IPS-18c (cell line): ENCODE data around the gene ZNF792.
"Not testable (repeated sequence)": the region's sequence is repeated elsewhere in the genome, so short reads cannot be mapped to it uniquely, and the experiment has no call there.

ENCODE experiments used
- H3K4me3 ChIP-seq: 2 replicates; pipeline ENCODE4 v1.7.0; 2013; ENCODE audit warnings: low read depth, mild to moderate bottlenecking, low read length, moderate library complexity; ENCODE audit not compliant: insufficient read depth
- H3K9me3 ChIP-seq: one replicate; pipeline ENCODE4 v1.6.1; 2013; ENCODE audit warnings: mild to moderate bottlenecking, low read length, moderate library complexity; ENCODE audit not compliant: control insufficient read depth, insufficient read depth

Gene ZNF792

GRCh38 chr19:34963573-34964406 is at the start of gene ZNF792:
Gene ZNF792, minus strand, starts transcription at chr19:34964229. Its CDS starts 567 bp downstream, at chr19:34963662.
- Histone ChIP-seq H3K4me3 (peak within 1 kb of the TSS; percentile 77), H3K9me3 (peaks cover 9% of the 10 kb centered on the region)

GRCh38 chr19:35013041-35013819 is 49.2 kb upstream of the ZNF792 start:
- Histone ChIP-seq H3K4me3 (no peak overlapping the region), H3K9me3 (no peaks in the 10 kb centered on the region)

DNA sequence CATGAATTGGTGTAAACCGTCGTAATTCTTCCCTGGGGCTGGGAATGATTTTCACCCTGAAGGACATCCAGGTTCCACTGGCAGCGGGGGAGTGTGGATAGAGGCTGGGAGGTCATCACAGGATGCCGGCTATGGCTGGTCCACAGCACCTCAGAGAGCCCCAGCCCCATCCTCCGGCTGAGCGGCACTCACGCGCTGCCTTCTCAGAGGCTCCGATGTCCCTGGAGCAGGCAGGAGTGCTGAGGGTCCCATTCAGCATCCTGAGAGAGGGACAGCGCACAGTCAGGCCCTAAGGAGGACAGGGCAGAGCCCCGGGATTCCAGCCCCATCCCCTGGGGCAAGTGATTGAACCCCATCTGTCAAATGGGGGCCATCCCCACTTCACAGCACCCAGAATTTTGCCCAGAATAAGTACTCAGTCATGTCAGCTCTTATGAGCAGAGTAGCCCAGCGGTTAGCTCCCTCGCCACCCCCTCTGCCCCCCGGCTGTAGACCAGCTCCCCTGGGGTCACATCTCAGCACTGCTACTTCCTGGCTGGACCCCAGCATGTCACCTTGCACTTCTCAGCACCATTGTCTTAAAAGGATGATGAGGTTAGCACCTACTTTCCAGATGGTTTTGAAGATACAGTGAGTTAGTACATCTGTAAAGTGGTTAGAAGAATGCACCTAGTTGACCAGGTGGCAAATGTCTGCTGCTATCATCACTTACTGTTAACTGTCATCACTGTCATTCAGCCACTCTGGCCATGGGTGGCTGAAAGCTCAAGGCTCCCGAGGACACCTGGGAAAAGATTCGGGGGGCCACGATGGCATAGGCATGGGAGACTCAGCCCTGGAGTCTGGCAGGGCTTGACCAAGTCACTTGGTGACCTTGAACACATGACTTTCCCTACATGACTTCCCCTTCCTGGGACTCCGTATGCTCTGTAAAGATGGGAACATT is 48.0 kb upstream of the ZNF792 start:
- Histone ChIP-seq H3K4me3 (no peak overlapping the region), H3K9me3 (no peaks in the 10 kb centered on the region)

DNA sequence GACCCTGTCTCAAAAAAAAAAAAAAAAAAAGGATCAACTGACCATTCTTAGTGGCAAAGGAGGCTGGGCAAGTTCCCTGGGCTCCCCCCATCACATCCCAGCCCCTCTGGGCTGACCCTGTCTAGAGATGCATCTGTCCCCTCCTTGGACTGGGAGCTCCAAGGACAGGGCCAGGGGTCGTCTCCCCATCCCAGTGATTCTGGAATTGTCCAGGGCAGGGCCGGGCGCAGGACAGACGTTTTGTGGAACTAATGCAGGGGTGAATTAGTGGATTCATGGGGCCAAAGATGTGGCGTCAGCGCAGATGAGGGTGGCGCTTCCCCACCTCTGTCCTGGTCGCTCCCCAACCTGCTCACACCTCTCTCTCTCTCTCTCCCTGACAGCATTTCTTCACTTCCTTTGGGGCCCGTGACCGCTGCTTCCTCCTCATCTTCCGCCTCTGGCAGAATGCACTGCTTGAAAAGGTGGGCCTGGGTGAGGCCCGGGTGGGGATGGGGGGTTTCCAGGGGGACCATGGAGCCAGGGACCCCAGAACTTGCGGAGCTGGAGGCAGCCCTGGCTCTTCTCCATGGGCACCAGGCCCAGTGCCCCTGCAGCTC is 47.2 kb upstream of the ZNF792 start:
- Histone ChIP-seq H3K4me3 (no peak overlapping the region), H3K9me3 (no peaks in the 10 kb centered on the region)

DNA sequence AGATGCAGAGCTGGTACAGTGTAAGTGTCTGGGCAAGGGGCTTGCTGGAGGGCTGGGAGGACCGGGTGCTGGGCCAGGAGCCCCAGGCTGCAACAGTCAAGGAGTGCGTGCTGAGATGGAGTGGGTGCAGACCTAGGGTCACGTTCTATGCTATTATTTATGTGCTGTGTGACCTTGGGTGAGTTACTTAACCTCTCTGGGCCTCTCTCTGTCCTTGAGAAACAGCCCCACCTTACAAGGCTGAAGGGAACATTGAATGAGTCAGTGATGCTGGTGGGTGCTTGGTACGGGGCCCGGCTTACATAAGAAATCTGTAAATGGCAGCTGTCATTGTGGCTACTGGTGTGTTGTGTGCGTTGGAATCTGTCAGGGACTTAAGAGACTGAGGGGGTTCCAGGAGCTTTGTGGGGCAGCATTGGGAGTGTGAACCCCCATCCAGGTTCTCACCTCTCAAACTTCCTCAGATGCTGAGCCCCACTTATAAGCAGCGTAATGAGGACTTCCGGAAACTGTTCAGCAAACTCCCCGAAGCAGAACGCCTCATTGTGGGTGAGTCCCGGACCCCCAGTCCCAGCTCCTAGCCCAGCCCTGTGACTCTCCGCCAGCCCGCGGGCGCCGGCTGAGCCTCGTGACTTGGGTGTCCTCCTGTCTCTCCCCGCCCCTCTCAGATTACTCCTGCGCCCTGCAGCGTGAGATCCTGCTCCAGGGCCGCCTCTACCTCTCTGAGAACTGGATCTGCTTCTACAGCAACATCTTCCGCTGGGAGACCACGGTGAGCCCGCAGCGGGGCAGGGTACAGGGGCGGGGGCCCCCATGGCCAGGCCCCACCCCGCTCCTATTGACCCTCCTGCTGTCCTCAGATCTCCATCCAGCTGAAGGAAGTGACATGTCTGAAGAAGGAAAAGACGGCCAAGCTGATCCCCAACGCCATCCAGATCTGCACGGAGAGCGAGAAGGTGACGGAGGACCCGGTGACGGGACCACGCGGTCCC is 45.7 kb upstream of the ZNF792 start:
- H3K4me3 ChIP-seq: no peak overlapping the region

DNA sequence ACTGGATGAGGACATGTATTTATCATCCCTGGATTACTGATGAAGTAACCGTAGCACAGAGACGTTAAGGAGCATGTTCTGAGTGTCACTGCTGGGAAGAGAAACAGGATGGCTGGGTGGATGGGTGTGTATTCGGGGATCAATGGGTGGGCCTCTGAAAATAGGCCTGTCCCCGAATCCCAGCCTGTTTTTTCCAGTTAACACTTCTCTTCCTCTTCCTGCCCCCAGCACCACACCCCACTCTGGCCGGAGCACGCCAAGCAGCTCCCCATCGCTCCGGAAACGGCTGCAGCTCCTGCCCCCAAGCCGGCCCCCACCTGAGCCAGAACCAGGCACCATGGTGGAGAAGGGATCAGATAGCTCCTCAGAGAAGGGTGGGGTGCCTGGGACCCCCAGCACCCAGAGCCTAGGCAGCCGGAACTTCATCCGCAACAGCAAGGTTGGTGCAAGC is 44.9 kb upstream of the ZNF792 start:
- H3K9me3 ChIP-seq: no peaks in the 10 kb centered on the region
- H3K4me3 ChIP-seq: no peak overlapping the region

More for the DNA sequence above, 45.7 kb upstream of the ZNF792 start:
- H3K9me3 ChIP-seq: no peaks in the 10 kb centered on the region

- H3K4me3 ChIP-seq, H3K9me3 ChIP-seq: not testable (repeated sequence)
Observed at GRCh38 chr19:35007427-35007826, 43.4 kb upstream of the ZNF792 start.

DNA sequence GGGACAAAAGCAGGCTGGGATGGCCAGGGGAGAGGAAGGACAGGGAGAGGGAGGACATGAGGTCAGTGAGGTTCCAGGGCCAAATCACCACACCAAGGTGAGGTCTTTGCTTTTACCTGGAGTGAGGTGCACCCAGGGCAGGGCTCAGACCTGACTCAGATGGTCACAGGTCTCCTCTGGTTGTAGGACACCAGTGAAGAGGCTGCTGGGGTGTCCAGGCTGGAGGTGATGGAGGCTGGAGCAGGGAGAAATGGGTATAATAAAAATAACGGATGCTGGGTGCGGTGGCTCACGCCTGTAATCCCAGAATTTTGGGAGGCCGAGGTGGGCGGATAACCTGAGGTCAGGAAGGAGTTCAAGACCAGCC is 43.0 kb upstream of the ZNF792 start:
- no peaks in the 10 kb centered on the region for H3K9me3 ChIP-seq
- H3K4me3 ChIP-seq: no peak overlapping the region

DNA sequence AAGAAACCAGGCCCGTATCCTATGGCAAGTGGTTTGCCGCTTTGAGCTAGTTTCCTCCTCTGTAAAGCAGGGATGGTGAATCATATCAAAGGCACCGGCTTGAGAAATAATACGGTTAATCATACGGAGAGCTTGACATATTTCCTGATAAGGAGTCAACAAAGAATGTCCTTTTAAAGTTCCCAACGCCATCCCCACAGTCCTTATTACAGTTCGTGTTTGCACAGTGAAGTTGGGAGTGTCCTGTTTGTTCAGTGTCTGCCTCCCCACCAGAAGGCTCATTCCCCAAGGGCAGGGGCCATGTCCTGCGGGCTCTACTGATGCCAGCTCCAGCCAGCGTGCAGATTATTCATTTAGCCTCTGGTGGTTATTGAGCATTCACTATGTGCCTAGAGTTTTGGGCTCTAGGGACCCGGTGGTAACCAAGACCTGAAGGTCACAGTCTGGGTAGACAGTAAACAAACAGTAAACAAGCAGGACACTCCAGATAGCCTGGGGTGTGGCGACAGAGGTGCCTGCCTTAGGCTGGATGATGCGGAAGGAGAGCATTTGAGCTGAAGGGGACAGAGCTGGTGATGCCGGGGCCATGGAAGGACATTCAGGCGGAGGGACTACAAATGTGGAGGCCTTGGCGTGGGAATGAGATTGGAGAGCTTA is 42.4 kb upstream of the ZNF792 start:
- H3K9me3 ChIP-seq: no peaks in the 10 kb centered on the region
- no peak overlapping the region for H3K4me3 ChIP-seq

- H3K9me3 ChIP-seq, H3K4me3 ChIP-seq: not testable (repeated sequence)
Observed at GRCh38 chr19:35006007-35006341, 41.9 kb upstream of the ZNF792 start.

- no peak overlapping the region for H3K4me3 ChIP-seq
- no peaks in the 10 kb centered on the region for H3K9me3 ChIP-seq
Observed at GRCh38 chr19:35005256-35005977, 41.4 kb upstream of the ZNF792 start.

- Histone ChIP-seq H3K9me3 (no peaks in the 10 kb centered on the region), H3K4me3 (no peak overlapping the region)
Observed at GRCh38 chr19:35004517-35005255, 40.7 kb upstream of the ZNF792 start.

- H3K4me3 ChIP-seq: no peak overlapping the region
- no peaks in the 10 kb centered on the region for H3K9me3 ChIP-seq
Observed at GRCh38 chr19:35002037-35002535, 38.1 kb upstream of the ZNF792 start.
